ENCODE data around the gene TOMM34.

GRCh38 chr20:44962483-44962882, 2.3 kb upstream of the TOMM34 start:
- no peak for TF ChIP-seq CTCF (conservative IDR thresholded peaks at IDR 0.05 in 1 of 2, IDR thresholded peaks at IDR 0.05 in 1 of 2; ENCODE audit: low read depth in 1 of 2, low read length in 2 of 2)
- TF ChIP-seq EZH2 (IDR thresholded peaks at IDR 0.05; ENCODE audit: low read length, missing control alignments) = no peak
